IMR-90 (cell line): ENCODE results near the gene PI4K2B. TPM values are rescaled to one million over a fixed set of nuclear protein-coding genes. Genes with fewer than 3 reads are reported as not detected.

ENCODE experiments used
- ATAC-seq: fragments of 200-7000 bp; cut with Tn5 transposase; 2 replicates; pipeline ENCODE4 v1.9.1; 2020; ENCODE audit warnings: low read depth, mild to moderate bottlenecking, moderate library complexity
- BruUV-seq: library from RNA; stranded (reverse); fragments of 400-500 nt; replicated peaks from 2 replicates; lab custom pipeline; 2021; lab: Mats Ljungman, UMichigan
- CTCF ChIA-PET: fragments of 300-600 bp; formaldehyde crosslinking; extraction: SDS; loops from one replicate; lab custom pipeline; 2021; ENCODE audit warnings: antibody characterized with exemption; lab: Yijun Ruan, JAX
- POLR2A ChIA-PET: fragments of 300-600 bp; sonication (Branson Sonifier 250); formaldehyde crosslinking; loops from one replicate; lab custom pipeline; 2022; ENCODE audit warnings: antibody characterized with exemption; ENCODE audit not compliant: unreplicated experiment; lab: Charles Lee
- DNase-seq: peaks from one replicate; pipeline ENCODE4 v3.0.0; 2013
- H2AFZ ChIP-seq: replicated peaks from 2 replicates; pipeline ENCODE3; 2013; ENCODE audit warnings: low read length, mild to moderate bottlenecking; ENCODE audit not compliant: poor library complexity
- H2AK5ac ChIP-seq: 2 replicates; pipeline ENCODE4 v1.6.1; 2013; ENCODE audit warnings: low read depth, low read length, inconsistent platforms
- H2AK9ac ChIP-seq: replicated peaks from 2 replicates; pipeline ENCODE3; 2013; ENCODE audit warnings: mild to moderate bottlenecking, low read depth, low read length, moderate library complexity; ENCODE audit not compliant: poor library complexity
- H2BK120ac ChIP-seq: 2 replicates; pipeline ENCODE4 v1.6.1; 2013; ENCODE audit warnings: low read depth, low read length, inconsistent platforms
- H2BK15ac ChIP-seq: 3 replicates; pipeline ENCODE4 v1.6.1; 2013; ENCODE audit warnings: low read depth, low read length, inconsistent platforms
- H2BK20ac ChIP-seq: 2 replicates; pipeline ENCODE4 v1.6.1; 2013; ENCODE audit warnings: low read depth, mild to moderate bottlenecking, inconsistent platforms, low read length, moderate library complexity
- H2BK5ac ChIP-seq: 2 replicates; pipeline ENCODE4 v1.6.1; 2013; ENCODE audit warnings: mild to moderate bottlenecking, low read depth, low read length, inconsistent platforms; ENCODE audit not compliant: poor library complexity, severe bottlenecking
- H3K14ac ChIP-seq: replicated peaks from 2 replicates; pipeline ENCODE4 v1.6.1; 2013; ENCODE audit warnings: low read depth, low read length, inconsistent platforms
- H3K18ac ChIP-seq: 2 replicates; pipeline ENCODE4 v1.6.1; 2013; ENCODE audit warnings: low read depth, low read length, control low read depth
- H3K23ac ChIP-seq: 2 replicates; pipeline ENCODE4 v1.6.1; 2013; ENCODE audit warnings: low read depth, low read length, inconsistent platforms
- H3K27ac ChIP-seq: 2 replicates; pipeline ENCODE4 v1.5.1; 2013; ENCODE audit warnings: mild to moderate bottlenecking, control low read depth, low read length; ENCODE audit not compliant: insufficient read depth
- H3K27me3 ChIP-seq: 2 replicates; pipeline ENCODE4 v1.6.1; 2013; ENCODE audit warnings: low read length; ENCODE audit not compliant: control insufficient read depth, insufficient read depth
- H3K36me3 ChIP-seq: 2 replicates; pipeline ENCODE4 v1.6.1; 2013; ENCODE audit warnings: low read length, mixed read lengths; ENCODE audit not compliant: control insufficient read depth, insufficient read depth
- H3K4ac ChIP-seq: 2 replicates; pipeline ENCODE4 v1.6.1; 2013; ENCODE audit warnings: low read depth, low read length, inconsistent platforms
- H3K4me1 ChIP-seq: 2 replicates; pipeline ENCODE4 v1.6.1; 2013; ENCODE audit warnings: low read length, mixed read lengths; ENCODE audit not compliant: control insufficient read depth, insufficient read depth
- H3K4me2 ChIP-seq: 2 replicates; pipeline ENCODE4 v1.6.1; 2013; ENCODE audit warnings: low read depth, mild to moderate bottlenecking, control low read depth, low read length, moderate library complexity
- H3K4me3 ChIP-seq: 2 replicates; pipeline ENCODE4 v1.5.1; 2013; ENCODE audit warnings: low read depth, mild to moderate bottlenecking, control low read depth, low read length, moderate library complexity; ENCODE audit not compliant: insufficient read depth
- H3K56ac ChIP-seq: 2 replicates; pipeline ENCODE4 v1.6.1; 2013; ENCODE audit warnings: low read length, inconsistent platforms; ENCODE audit not compliant: insufficient read depth; ENCODE audit errors: extremely low read depth
- H3K79me1 ChIP-seq, 2 experiments: 2 replicates each; pipeline ENCODE4 v1.6.1; 2013; ENCODE audit warnings: low read length in 2 of 2, inconsistent platforms in 1 of 2, low read depth in 1 of 2
- H3K9ac ChIP-seq: 2 replicates; pipeline ENCODE4 v1.6.1; 2013; ENCODE audit warnings: low read depth, low read length, control low read depth
- H3K9me1 ChIP-seq: 2 replicates; pipeline ENCODE4 v1.6.1; 2013; ENCODE audit warnings: low read length, inconsistent platforms; ENCODE audit not compliant: insufficient read depth
- H3K9me3 ChIP-seq: 2 replicates; pipeline ENCODE4 v1.6.1; 2013; ENCODE audit warnings: low read length; ENCODE audit not compliant: control insufficient read depth, insufficient read depth
- H4K20me1 ChIP-seq: 2 replicates; pipeline ENCODE4 v1.6.1; 2013; ENCODE audit warnings: low read length, inconsistent platforms; ENCODE audit not compliant: insufficient read depth
- H4K5ac ChIP-seq: 2 replicates; pipeline ENCODE4 v1.6.1; 2013; ENCODE audit warnings: mild to moderate bottlenecking, low read depth, low read length, control low read depth
- H4K8ac ChIP-seq, 2 experiments: 2 replicates each; pipeline ENCODE4 v1.6.1; 2013; ENCODE audit warnings: low read depth in 2 of 2, low read length in 2 of 2, control low read depth in 1 of 2, inconsistent platforms in 1 of 2
- H4K91ac ChIP-seq: 2 replicates; pipeline ENCODE4 v1.6.1; 2013; ENCODE audit warnings: low read depth, low read length, inconsistent platforms; ENCODE audit not compliant: insufficient read depth
- BHLHE40 ChIP-seq: fragments of 150-350 bp; IDR thresholded peaks from 2 replicates; pipeline ENCODE4 v1.6.1; 2016; ENCODE audit warnings: mild to moderate bottlenecking, low read depth, low read length
- CEBPB ChIP-seq: IDR thresholded peaks from 2 replicates; pipeline ENCODE4 v1.6.1; 2012; ENCODE audit warnings: low read depth, low read length, improper control_type of control experiment
- CHD1 ChIP-seq: IDR thresholded peaks from 2 replicates; pipeline ENCODE4 v1.6.1; 2012; ENCODE audit warnings: low read depth, low read length, improper control_type of control experiment
- FOS ChIP-seq: fragments of 150-350 bp; IDR thresholded peaks from 2 replicates; pipeline ENCODE4 v1.6.1; 2016; ENCODE audit warnings: low read depth, low read length
- MAFK ChIP-seq: IDR thresholded peaks from 2 replicates; pipeline ENCODE4 v1.6.1; 2012; ENCODE audit warnings: low read depth, low read length, improper control_type of control experiment
- MAZ ChIP-seq: IDR thresholded peaks from 2 replicates; pipeline ENCODE4 v1.6.1; 2012; ENCODE audit warnings: low read depth, mild to moderate bottlenecking, low read length, improper control_type of control experiment, moderate library complexity, borderline replicate concordance
- MXI1 ChIP-seq: IDR thresholded peaks from 2 replicates; pipeline ENCODE4 v1.6.1; 2012; ENCODE audit warnings: low read depth, mild to moderate bottlenecking, low read length, moderate library complexity, borderline replicate concordance
- NFE2L2 ChIP-seq: fragments of 150-350 bp; IDR thresholded peaks from 2 replicates; pipeline ENCODE4 v1.6.1; 2016; ENCODE audit warnings: low read depth, mild to moderate bottlenecking, low read length
- POLR2A ChIP-seq: IDR thresholded peaks from 2 replicates; pipeline ENCODE4 v1.6.1; 2012; ENCODE audit warnings: mild to moderate bottlenecking, low read depth, low read length
- RAD21 ChIP-seq: IDR thresholded peaks from 2 replicates; pipeline ENCODE4 v1.6.1; 2012; ENCODE audit warnings: low read length, improper control_type of control experiment
- RCOR1 ChIP-seq: IDR thresholded peaks from 2 replicates; pipeline ENCODE4 v1.6.1; 2012; ENCODE audit warnings: mild to moderate bottlenecking, low read length, improper control_type of control experiment; ENCODE audit not compliant: insufficient replicate concordance
- RFX5 ChIP-seq: IDR thresholded peaks from 2 replicates; pipeline ENCODE4 v1.8.0; 2012; ENCODE audit warnings: low read depth, mild to moderate bottlenecking, low read length, moderate library complexity
- SMC3 ChIP-seq: fragments of 150-350 bp; IDR thresholded peaks from 2 replicates; pipeline ENCODE4 v1.6.1; 2016; ENCODE audit warnings: low read depth, mild to moderate bottlenecking, antibody characterized with exemption, low read length, moderate library complexity
- WGBS, 2 experiments: methylation state at CpG; one replicate each; pipeline versions ENCODE4 v1.1.5 to v1.1.7; 2013; ENCODE audit warnings: missing lambda C conversion rate in 2 of 2; ENCODE audit not compliant: insufficient read length in 1 of 2; ENCODE audit errors: extremely low coverage in 2 of 2; 5-methylcytosine and 5-hydroxymethylcytosine counted together
- dilution Hi-C: fragments of 300-500 bp; cut with HindIII; formaldehyde crosslinking; loops from one replicate; pipeline ENCODE4 v1.14.3; 2018; ENCODE audit warnings: low sequenced_read_pairs; ENCODE audit not compliant: unreplicated experiment
- in situ Hi-C: fragments of 300-500 bp; cut with MboI; formaldehyde crosslinking; loops from 3 replicates; pipeline ENCODE4 v1.14.3; 2019; ENCODE audit warnings: low sequenced_read_pairs, inconsistent platforms, mixed read lengths
- intact Hi-C: fragments of 100-400 bp; cut with micrococcal nuclease; formaldehyde crosslinking; loops from 2 replicates; pipeline ENCODE4 v1.10.0; 2022
- polyA plus RNA-seq, 3 experiments: library from polyadenylated mRNA; depleted of rRNA; stranded (reverse); fragments of >200 nt; gene quantifications; 2 replicates each; pipeline ENCODE4 v1.2.3, GENCODE V29; 2012; ENCODE audit warnings: low replicate concordance in 1 of 3
- total RNA-seq: library from RNA; depleted of rRNA; stranded (reverse); fragments of >200 nt; gene quantifications from 2 replicates; pipeline ENCODE4 v1.2.3, GENCODE V29; 2012
- TF ChIP-seq, protein P1 (sequence below): fragments of 150-350 bp; IDR thresholded peaks from 2 replicates; pipeline ENCODE4 v1.6.1; 2017; ENCODE audit warnings: mild to moderate bottlenecking, antibody characterized with exemption, low read length, low read depth
- TF ChIP-seq, protein P2 (sequence below): fragments of 150-350 bp; IDR thresholded peaks from 2 replicates; pipeline ENCODE4 v1.6.1; 2016; ENCODE audit warnings: low read depth, mild to moderate bottlenecking, low read length, moderate library complexity, borderline replicate concordance
- TF ChIP-seq, protein P3 (sequence below): conservative IDR thresholded peaks from 2 replicates; pipeline ENCODE4 v1.5.1; 2012; ENCODE audit warnings: mild to moderate bottlenecking, low read depth, low read length, improper control_type of control experiment

Gene PI4K2B
- total and polyA plus RNA-seq, 2 of the 4 experiments (the other 2 are of a cell fraction) = 6.5 to 7.6 TPM

DNA sequence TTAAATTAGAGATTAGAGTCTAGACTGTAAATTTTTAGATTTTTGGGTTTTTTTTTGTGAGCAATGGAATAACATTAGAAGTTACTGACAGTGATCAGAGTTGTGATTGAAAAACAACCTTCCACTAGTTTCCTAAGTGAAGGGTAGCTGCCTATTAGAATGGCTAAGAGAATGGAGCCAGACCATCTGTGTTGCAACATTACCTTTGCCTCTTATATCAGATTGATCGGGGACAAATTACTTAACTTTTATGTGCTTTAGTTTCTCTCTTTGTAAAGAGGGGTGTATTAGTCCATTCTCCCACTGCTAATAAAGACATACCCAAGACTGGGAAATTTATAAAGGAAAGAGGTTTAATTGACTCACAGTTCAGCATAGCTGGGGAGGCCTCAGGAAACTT is 12.5 kb upstream of the PI4K2B start:
- H3K27me3 ChIP-seq = no peaks in the 10 kb centered on the region
- CTCF ChIA-PET = no interaction called here
- H2BK5ac ChIP-seq = no peak overlapping the region

More for the DNA sequence above, 12.5 kb upstream of the PI4K2B start:
- H4K91ac ChIP-seq = no peak overlapping the region
- no peak overlapping the region for H3K23ac ChIP-seq
- intact Hi-C loops (no loop called here), dilution Hi-C loops (no loop called here), in situ Hi-C loops (no loop called here)
- no peak overlapping the region for H3K27ac ChIP-seq
- H3K18ac ChIP-seq = no peak overlapping the region
- H3K79me1 ChIP-seq = no peaks in the 10 kb centered on the region
- WGBS, 2 experiments = no CpG with 5 or more reads among the region's 1 CpG
- H3K4me1 ChIP-seq = no peaks in the 10 kb centered on the region
- H2AK9ac ChIP-seq = no peak overlapping the region
- no peak overlapping the region for H2BK120ac ChIP-seq
- no peak overlapping the region for H3K4ac ChIP-seq
- H2BK15ac ChIP-seq = no peak overlapping the region
- no peak overlapping the region for H3K14ac ChIP-seq
- POLR2A ChIA-PET = no interaction called here
- no peak overlapping the region for H2BK20ac ChIP-seq
- no peak overlapping the region for H3K4me3 ChIP-seq
- DNase-seq (no peak), ATAC-seq (no peak)
- H3K4me2 ChIP-seq = no peak overlapping the region
- no peaks in the 10 kb centered on the region for H4K20me1 ChIP-seq
- H4K5ac ChIP-seq = no peak overlapping the region
- peaks cover 12% of the 10 kb centered on the region for H3K9me3 ChIP-seq
- H2AK5ac ChIP-seq = no peak overlapping the region
- no peak overlapping the region for H4K8ac ChIP-seq
- no peaks in the 10 kb centered on the region for H3K9me1 ChIP-seq
- no peak overlapping the region for H3K56ac ChIP-seq
- no peaks in the 10 kb centered on the region for H3K36me3 ChIP-seq
- no peak overlapping the region for H3K9ac ChIP-seq
- BruUV-seq = no TSS peak
- TF ChIP-seq MXI1 = no peak
- no peak for TF ChIP-seq MAFK
- no peak for TF ChIP-seq CHD1
- TF ChIP-seq, protein P1, sequence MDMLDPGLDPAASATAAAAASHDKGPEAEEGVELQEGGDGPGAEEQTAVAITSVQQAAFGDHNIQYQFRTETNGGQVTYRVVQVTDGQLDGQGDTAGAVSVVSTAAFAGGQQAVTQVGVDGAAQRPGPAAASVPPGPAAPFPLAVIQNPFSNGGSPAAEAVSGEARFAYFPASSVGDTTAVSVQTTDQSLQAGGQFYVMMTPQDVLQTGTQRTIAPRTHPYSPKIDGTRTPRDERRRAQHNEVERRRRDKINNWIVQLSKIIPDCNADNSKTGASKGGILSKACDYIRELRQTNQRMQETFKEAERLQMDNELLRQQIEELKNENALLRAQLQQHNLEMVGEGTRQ = no peak
- TF ChIP-seq, protein P2, sequence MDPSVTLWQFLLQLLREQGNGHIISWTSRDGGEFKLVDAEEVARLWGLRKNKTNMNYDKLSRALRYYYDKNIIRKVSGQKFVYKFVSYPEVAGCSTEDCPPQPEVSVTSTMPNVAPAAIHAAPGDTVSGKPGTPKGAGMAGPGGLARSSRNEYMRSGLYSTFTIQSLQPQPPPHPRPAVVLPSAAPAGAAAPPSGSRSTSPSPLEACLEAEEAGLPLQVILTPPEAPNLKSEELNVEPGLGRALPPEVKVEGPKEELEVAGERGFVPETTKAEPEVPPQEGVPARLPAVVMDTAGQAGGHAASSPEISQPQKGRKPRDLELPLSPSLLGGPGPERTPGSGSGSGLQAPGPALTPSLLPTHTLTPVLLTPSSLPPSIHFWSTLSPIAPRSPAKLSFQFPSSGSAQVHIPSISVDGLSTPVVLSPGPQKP = no peak
- no peak for TF ChIP-seq BHLHE40
- TF ChIP-seq RCOR1 = no peak
- no peak for TF ChIP-seq CEBPB
- no peak for TF ChIP-seq FOS
- TF ChIP-seq MAZ = no peak
- TF ChIP-seq, protein P3, sequence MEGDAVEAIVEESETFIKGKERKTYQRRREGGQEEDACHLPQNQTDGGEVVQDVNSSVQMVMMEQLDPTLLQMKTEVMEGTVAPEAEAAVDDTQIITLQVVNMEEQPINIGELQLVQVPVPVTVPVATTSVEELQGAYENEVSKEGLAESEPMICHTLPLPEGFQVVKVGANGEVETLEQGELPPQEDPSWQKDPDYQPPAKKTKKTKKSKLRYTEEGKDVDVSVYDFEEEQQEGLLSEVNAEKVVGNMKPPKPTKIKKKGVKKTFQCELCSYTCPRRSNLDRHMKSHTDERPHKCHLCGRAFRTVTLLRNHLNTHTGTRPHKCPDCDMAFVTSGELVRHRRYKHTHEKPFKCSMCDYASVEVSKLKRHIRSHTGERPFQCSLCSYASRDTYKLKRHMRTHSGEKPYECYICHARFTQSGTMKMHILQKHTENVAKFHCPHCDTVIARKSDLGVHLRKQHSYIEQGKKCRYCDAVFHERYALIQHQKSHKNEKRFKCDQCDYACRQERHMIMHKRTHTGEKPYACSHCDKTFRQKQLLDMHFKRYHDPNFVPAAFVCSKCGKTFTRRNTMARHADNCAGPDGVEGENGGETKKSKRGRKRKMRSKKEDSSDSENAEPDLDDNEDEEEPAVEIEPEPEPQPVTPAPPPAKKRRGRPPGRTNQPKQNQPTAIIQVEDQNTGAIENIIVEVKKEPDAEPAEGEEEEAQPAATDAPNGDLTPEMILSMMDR = no peak
- no peak for TF ChIP-seq POLR2A
- TF ChIP-seq NFE2L2 = no peak
- no peak for TF ChIP-seq RAD21
- TF ChIP-seq SMC3 = no peak
- no peak for TF ChIP-seq RFX5
- no peak overlapping the region for H2AFZ ChIP-seq
